GM13977 (cell line): ENCODE data around the gene GULP1.

Experiments used
- DNase-seq: peaks from one replicate; pipeline ENCODE4 v3.0.0; 2012; ENCODE audit warnings: low spot score
- CTCF ChIP-seq: IDR thresholded peaks from 2 replicates; pipeline ENCODE4 v1.5.1; 2012; ENCODE audit warnings: mild to moderate bottlenecking, control low read depth; ENCODE audit not compliant: insufficient read depth; ENCODE audit errors: extremely low read depth, missing control alignments
- in situ Hi-C: fragments of 300-500 bp; cut with MboI; formaldehyde crosslinking; loops from one replicate; pipeline ENCODE4 v1.12.0; 2022; ENCODE audit warnings: low sequenced_read_pairs, low pct_unique_long_range_greater_than_20kb, mixed read lengths, inconsistent platforms; ENCODE audit not compliant: unreplicated experiment

The GULP1 gene

GRCh38 chr2:188256420-188256819, 35.3 kb upstream of the GULP1 start:
- TF ChIP-seq CTCF: no peak
- in situ Hi-C loops: no loop called here
- DNase-seq: no peak

GRCh38 chr2:188265315-188265714, 26.4 kb upstream of the GULP1 start:
- in situ Hi-C loops: no loop called here
- TF ChIP-seq CTCF: no peak
- no peak for DNase-seq

- DNase-seq: no peak
- in situ Hi-C loops: no loop called here
- TF ChIP-seq CTCF: no peak
Measured at GRCh38 chr2:188267776-188268175, 23.9 kb upstream of the GULP1 start.

- no peak for DNase-seq
- in situ Hi-C loops: no loop called here
- TF ChIP-seq CTCF: no peak
Measured at GRCh38 chr2:188269004-188269403, 22.7 kb upstream of the GULP1 start.

GRCh38 chr2:188272121-188272520, 19.6 kb upstream of the GULP1 start:
- no peak for DNase-seq
- in situ Hi-C loops: no loop called here
- TF ChIP-seq CTCF: no peak

- no peak for DNase-seq
- no peak for TF ChIP-seq CTCF
- in situ Hi-C loops: no loop called here
Measured at GRCh38 chr2:188274274-188274673, 17.4 kb upstream of the GULP1 start.

GRCh38 chr2:188276255-188276654, 15.4 kb upstream of the GULP1 start:
- no peak for TF ChIP-seq CTCF
- DNase-seq: no peak
- in situ Hi-C loops: no loop called here
